Thoracic aorta (tissue), 2 donors: Measurements from ENCODE around the gene ABCG1. TPM values are rescaled to one million over a fixed set of nuclear protein-coding genes. Genes with fewer than 3 reads are reported as not detected.

Experiments used
- ATAC-seq: fragments of 150-250 bp; one replicate; pipeline ENCODE4 v1.8.0; 2017; ENCODE audit warnings: low read depth; ENCODE audit not compliant: insufficient number of reproducible peaks, low FRiP score
- DNase-seq: peaks from one replicate; pipeline ENCODE4 v3.0.0-alpha.2; 2020; ENCODE audit warnings: low spot score
- H3K27ac ChIP-seq, 2 donors: fragments of 200-600 bp; sonication (generic); 1 replicate in 1 of 2; 2 replicates in 1 of 2; pipeline ENCODE4 v1.5.1; 2016; ENCODE audit warnings: mild to moderate bottlenecking in 2 of 2, moderate library complexity in 2 of 2
- H3K27me3 ChIP-seq: fragments of 200-600 bp; sonication (generic); replicated peaks from 2 replicates; pipeline ENCODE4 v1.6.0; 2016; ENCODE audit warnings: mild to moderate bottlenecking; ENCODE audit not compliant: insufficient read depth
- H3K36me3 ChIP-seq: fragments of 200-600 bp; sonication (generic); one replicate; pipeline ENCODE4 v1.5.1; 2016
- H3K4me1 ChIP-seq, 2 donors: fragments of 200-600 bp; sonication (generic); 1 replicate in 1 of 2; 2 replicates in 1 of 2; pipeline versions ENCODE4 v1.5.1 to v1.6.0; 2016; ENCODE audit warnings: low read depth in 2 of 2, mild to moderate bottlenecking in 1 of 2; ENCODE audit not compliant: control insufficient read depth in 1 of 2
- H3K4me3 ChIP-seq: fragments of 200-600 bp; sonication (generic); 2 replicates; pipeline ENCODE4 v1.5.1; 2016; ENCODE audit warnings: mild to moderate bottlenecking
- H3K9me3 ChIP-seq: fragments of 200-600 bp; sonication (generic); 2 replicates; pipeline ENCODE4 v1.5.1; 2016
- total RNA-seq, 2 donors: library from RNA; depleted of rRNA; stranded (reverse); fragments of >200 nt; gene quantifications; one replicate each; pipeline versions ENCODE4 v1.1.0 to v1.2.3, GENCODE V29; 2016
- TF ChIP-seq, protein P1 (sequence below): fragments of 200-600 bp; sonication (generic); IDR thresholded peaks from one replicate; pipeline ENCODE4 v1.5.1; 2019; ENCODE audit warnings: antibody characterized with exemption

Gene ABCG1
- 10 to 100 TPM; 15.6 to 20.6 TPM for total RNA-seq

DNA sequence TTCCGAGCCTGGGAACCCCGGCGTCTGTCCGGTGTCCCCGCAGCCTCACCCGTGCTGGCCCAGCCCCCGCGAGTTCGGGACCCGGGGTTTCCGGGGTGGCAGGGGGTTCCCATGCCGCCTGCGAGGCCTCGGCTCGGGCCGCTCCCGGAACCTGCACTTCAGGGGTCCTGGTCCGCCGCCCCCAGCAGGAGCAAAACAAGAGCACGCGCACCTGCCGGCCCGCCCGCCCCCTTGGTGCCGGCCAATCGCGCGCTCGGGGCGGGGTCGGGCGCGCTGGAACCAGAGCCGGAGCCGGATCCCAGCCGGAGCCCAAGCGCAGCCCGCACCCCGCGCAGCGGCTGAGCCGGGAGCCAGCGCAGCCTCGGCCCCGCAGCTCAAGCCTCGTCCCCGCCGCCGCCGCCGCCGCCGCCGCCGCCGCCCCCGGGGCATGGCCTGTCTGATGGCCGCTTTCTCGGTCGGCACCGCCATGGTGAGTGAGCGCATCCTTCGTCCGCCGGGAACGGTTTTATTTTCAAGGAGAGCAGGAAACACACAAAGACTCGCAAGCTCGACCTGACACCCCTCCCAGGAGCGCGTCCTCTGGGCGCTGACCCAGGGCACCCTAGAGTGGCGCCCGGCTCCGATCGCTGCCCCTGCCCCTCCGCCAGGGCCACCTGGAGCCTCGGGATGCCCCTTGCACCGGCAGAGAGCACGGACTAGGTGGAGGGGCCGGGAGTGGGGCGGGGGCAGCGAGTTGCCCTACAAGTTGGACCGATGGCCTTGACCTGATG is at the start of gene ABCG1:
TSS of gene ABCG1 (plus strand) at position 305 of the 770 bp plus-strand sequence. CDS start at position 428, 123 bp downstream.
- H3K27me3 ChIP-seq: no peaks in the 10 kb centered on the region
- ATAC-seq (no peak), DNase-seq (no peak)
- TF ChIP-seq, protein P1, sequence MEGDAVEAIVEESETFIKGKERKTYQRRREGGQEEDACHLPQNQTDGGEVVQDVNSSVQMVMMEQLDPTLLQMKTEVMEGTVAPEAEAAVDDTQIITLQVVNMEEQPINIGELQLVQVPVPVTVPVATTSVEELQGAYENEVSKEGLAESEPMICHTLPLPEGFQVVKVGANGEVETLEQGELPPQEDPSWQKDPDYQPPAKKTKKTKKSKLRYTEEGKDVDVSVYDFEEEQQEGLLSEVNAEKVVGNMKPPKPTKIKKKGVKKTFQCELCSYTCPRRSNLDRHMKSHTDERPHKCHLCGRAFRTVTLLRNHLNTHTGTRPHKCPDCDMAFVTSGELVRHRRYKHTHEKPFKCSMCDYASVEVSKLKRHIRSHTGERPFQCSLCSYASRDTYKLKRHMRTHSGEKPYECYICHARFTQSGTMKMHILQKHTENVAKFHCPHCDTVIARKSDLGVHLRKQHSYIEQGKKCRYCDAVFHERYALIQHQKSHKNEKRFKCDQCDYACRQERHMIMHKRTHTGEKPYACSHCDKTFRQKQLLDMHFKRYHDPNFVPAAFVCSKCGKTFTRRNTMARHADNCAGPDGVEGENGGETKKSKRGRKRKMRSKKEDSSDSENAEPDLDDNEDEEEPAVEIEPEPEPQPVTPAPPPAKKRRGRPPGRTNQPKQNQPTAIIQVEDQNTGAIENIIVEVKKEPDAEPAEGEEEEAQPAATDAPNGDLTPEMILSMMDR: no peak
- no peaks in the 10 kb centered on the region for H3K9me3 ChIP-seq
- peak within 1 kb of the TSS; percentile 12 to 56 for H3K27ac ChIP-seq
- peaks cover 14 to 33% of the 10 kb centered on the region in 2 donors for H3K4me1 ChIP-seq
- H3K36me3 ChIP-seq: no peaks in the 10 kb centered on the region
- peak within 1 kb of the TSS; percentile 86 for H3K4me3 ChIP-seq

- Histone ChIP-seq H3K27me3 (no peaks in the 10 kb centered on the region), H3K36me3 (no peaks in the 10 kb centered on the region), H3K4me1 (no peaks in the 10 kb centered on the region), H3K9me3 (no peaks in the 10 kb centered on the region), H3K27ac (no peak overlapping the region), H3K4me3 (no peak overlapping the region)
- DNase-seq (no peak), ATAC-seq (no peak)
- TF ChIP-seq, protein P1: no peak
Measured at GRCh38 chr21:42169758-42170157, 49.2 kb upstream of the ABCG1 start.

DNA sequence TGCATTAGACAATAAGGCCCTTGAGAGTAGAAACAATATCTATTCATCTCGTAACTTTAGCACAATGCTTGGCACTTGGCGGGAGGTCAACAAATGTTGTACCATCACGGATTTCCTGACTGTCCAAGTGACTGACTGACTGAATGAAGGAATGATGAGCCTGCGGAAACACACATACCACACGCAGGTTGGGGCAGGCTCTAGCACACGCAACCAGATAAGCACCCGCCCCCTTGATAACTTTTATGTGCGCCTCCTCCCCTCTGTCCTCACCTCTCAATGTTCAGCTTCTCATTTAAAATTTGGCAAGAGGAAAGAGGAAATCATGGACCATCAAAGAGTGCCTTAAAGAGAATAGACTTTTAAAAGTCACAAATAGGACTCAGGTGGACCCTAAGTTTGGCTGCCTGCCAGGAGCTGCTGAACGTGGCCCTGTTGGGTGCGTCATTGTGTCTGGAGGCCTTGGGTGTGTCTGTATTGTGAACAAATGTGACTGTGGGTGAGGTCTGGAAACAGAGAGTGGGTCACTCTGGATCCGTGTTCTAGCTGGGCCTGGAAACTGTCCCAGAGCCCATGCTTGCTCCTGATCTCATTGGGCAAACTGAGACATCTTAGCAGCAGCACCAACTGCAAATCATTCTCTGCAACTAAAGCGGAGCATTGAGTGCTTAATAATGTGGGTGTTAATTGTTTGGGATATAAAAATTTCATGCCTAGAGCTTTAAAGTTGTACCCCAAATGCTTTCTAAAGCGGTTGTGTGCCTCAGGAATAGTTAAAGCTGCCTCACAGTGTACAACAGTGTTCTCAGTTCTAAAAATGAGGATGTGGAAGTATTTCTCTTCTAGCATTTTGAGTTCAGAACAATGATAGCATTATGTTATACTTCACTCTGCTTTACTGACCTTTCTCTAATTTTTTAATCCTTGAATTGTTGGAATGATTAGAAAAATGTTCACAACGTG is 47.6 kb upstream of the ABCG1 start:
- no peak overlapping the region for H3K27ac ChIP-seq
- no peaks in the 10 kb centered on the region for H3K27me3 ChIP-seq
- DNase-seq: no peak
- H3K9me3 ChIP-seq: no peaks in the 10 kb centered on the region
- H3K4me1 ChIP-seq: no peaks in the 10 kb centered on the region
- ATAC-seq: no peak
- H3K36me3 ChIP-seq: no peaks in the 10 kb centered on the region
- no peak overlapping the region for H3K4me3 ChIP-seq
- TF ChIP-seq, protein P1: no peak

DNA sequence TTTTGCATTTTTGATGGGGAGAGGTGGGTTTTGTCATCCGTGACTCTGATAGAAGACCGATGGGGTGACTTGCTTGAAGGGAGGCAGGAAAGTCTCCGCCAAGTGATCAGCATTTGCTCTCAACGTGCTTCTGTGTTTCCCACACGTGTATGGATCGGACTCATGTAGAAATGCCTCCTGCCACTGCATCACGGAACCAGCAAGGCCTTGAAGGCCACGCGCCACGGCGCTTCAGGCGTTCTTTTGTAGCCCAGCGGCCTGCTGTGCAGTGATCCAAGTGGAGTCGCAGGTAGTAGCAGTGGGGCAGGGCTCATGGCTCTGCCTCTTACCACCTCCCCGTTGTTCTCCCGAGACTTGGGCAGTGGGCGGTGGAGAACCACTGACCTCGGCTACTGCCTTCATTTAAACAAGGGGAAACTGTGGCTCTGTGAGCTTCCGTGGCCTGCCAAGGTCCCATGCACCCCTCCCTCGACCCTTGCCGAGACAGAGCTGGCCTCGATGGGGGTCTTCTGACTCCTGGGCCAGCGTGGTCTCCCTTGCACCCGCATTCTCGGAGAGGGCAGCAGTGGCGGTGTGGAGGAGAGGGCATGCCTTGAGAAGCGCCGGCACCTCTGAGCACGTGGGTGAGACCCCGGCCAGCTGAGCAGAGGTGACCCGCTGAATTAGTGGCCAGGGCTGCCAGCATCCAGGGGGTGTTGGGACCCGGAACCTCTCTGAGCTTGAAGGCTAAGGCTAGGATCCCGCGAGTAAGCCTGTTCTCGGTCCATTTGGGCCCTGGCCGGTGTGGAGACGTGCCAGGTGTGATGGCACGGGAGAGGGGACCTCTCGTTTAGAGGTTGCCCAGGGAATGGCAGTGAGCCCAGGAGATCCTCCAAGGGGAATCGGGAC is 46.1 kb upstream of the ABCG1 start:
- no peak overlapping the region for H3K27ac ChIP-seq
- DNase-seq: no peak
- TF ChIP-seq, protein P1: no peak

More for the DNA sequence above, 46.1 kb upstream of the ABCG1 start:
- no peaks in the 10 kb centered on the region for H3K27me3 ChIP-seq
- H3K4me1 ChIP-seq: peaks cover 0 to 11% of the 10 kb centered on the region in 2 donors
- no peaks in the 10 kb centered on the region for H3K36me3 ChIP-seq
- ATAC-seq: no peak
- no peaks in the 10 kb centered on the region for H3K9me3 ChIP-seq
- H3K4me3 ChIP-seq: no peak overlapping the region
